Neural cell (in vitro differentiated cells): ENCODE results near the gene TRIM51. TPM values are rescaled to one million over a fixed set of nuclear protein-coding genes. Genes with fewer than 3 reads are reported as not detected.

Source experiments
- H2AFZ ChIP-seq: fragments of 200-600, 300-800 bp; sonication (generic), shearing (Covaris generic); 2 replicates; pipeline ENCODE4 v1.6.0; 2014; ENCODE audit warnings: low read depth, mild to moderate bottlenecking, antibody characterized with exemption, low read length, moderate library complexity
- H3F3A ChIP-seq: fragments of 200-600 bp; shearing (Covaris generic); 2 replicates; pipeline ENCODE4 v1.6.1; 2016; ENCODE audit warnings: mild to moderate bottlenecking, moderate library complexity, mixed read lengths, antibody characterized with exemption, low read length; ENCODE audit not compliant: insufficient read depth, poor library complexity, severe bottlenecking
- H3K27ac ChIP-seq: fragments of 200-600, 300-800 bp; sonication (generic), shearing (Covaris generic); 2 replicates; pipeline ENCODE4 v1.5.1; 2014; ENCODE audit warnings: mild to moderate bottlenecking, low read length, moderate library complexity
- H3K27me3 ChIP-seq: fragments of 300-800, 200-600 bp; sonication (generic), shearing (Covaris generic); 2 replicates; pipeline ENCODE4 v1.6.0; 2014; ENCODE audit warnings: mild to moderate bottlenecking, low read depth, low read length, moderate library complexity; ENCODE audit not compliant: insufficient read depth
- H3K36me3 ChIP-seq: fragments of 300-800, 200-600 bp; sonication (generic), shearing (Covaris generic); 2 replicates; pipeline ENCODE4 v1.5.1; 2014; ENCODE audit warnings: mild to moderate bottlenecking, antibody characterized with exemption, low read length, moderate library complexity; ENCODE audit not compliant: insufficient read depth
- H3K4me2 ChIP-seq: fragments of 300-800, 200-600 bp; sonication (generic), shearing (Covaris generic); 2 replicates; pipeline ENCODE4 v1.6.0; 2014; ENCODE audit warnings: mild to moderate bottlenecking, low read length
- H3K4me3 ChIP-seq: fragments of 300-800, 200-600 bp; sonication (generic), shearing (Covaris generic); 2 replicates; pipeline ENCODE4 v1.5.1; 2014; ENCODE audit warnings: mild to moderate bottlenecking, low read length, moderate library complexity
- H3K79me2 ChIP-seq: fragments of 200-600 bp; shearing (Covaris generic); replicated peaks from 2 replicates; pipeline ENCODE4 v1.6.0; 2014; ENCODE audit warnings: mild to moderate bottlenecking, low read length, moderate library complexity; ENCODE audit not compliant: insufficient read depth
- H3K9ac ChIP-seq: fragments of 300-800, 200-600 bp; sonication (generic), shearing (Covaris generic); 2 replicates; pipeline ENCODE4 v1.6.1; 2016; ENCODE audit warnings: mild to moderate bottlenecking, low read length, mixed read lengths
- H3K9me2 ChIP-seq: fragments of 200-600 bp; shearing (Covaris generic); 2 replicates; pipeline ENCODE4 v1.6.1; 2016; ENCODE audit warnings: mild to moderate bottlenecking, low read length, mixed read lengths; ENCODE audit not compliant: insufficient read depth
- H3K9me3 ChIP-seq: fragments of 200-600, 300-800 bp; sonication (generic), shearing (Covaris generic); 2 replicates; pipeline ENCODE4 v1.6.1; 2016; ENCODE audit warnings: mild to moderate bottlenecking, mixed run types, low read length, moderate library complexity, mixed read lengths
- H4K20me1 ChIP-seq: fragments of 200-600 bp; shearing (Covaris generic); 2 replicates; pipeline ENCODE4 v1.6.1; 2016; ENCODE audit warnings: mild to moderate bottlenecking, mixed run types; ENCODE audit not compliant: insufficient read depth
- CTCF ChIP-seq: fragments of 450-650 bp; IDR thresholded peaks from 2 replicates; pipeline ENCODE4 v1.5.1; 2014; ENCODE audit warnings: antibody characterized with exemption, mild to moderate bottlenecking, moderate library complexity; ENCODE audit not compliant: poor library complexity, severe bottlenecking
- EP300 ChIP-seq: fragments of 450-650 bp; conservative IDR thresholded peaks from 2 replicates; pipeline ENCODE4 v1.6.1; 2014; ENCODE audit warnings: antibody characterized with exemption, mild to moderate bottlenecking, moderate library complexity; ENCODE audit not compliant: poor library complexity, severe bottlenecking
- EZH2 ChIP-seq: fragments of 200-600, 300-800 bp; shearing (Covaris generic), sonication (generic); IDR thresholded peaks from 2 replicates; pipeline ENCODE4 v1.6.1; 2014; ENCODE audit warnings: antibody characterized with exemption, low read length, borderline replicate concordance, mild to moderate bottlenecking; ENCODE audit not compliant: insufficient read depth, poor library complexity, severe bottlenecking
- MXI1 ChIP-seq: fragments of 450-650 bp; conservative IDR thresholded peaks from 2 replicates; pipeline ENCODE4 v1.6.1; 2014; ENCODE audit warnings: antibody characterized with exemption, mild to moderate bottlenecking; ENCODE audit not compliant: poor library complexity, severe bottlenecking
- POLR2AphosphoS5 ChIP-seq: IDR thresholded peaks from 2 replicates; pipeline ENCODE4 v1.6.1; 2012
- RAD21 ChIP-seq: fragments of 450-650 bp; conservative IDR thresholded peaks from 2 replicates; pipeline ENCODE4 v1.6.1; 2014; ENCODE audit warnings: antibody characterized with exemption, mild to moderate bottlenecking, moderate library complexity
- REST ChIP-seq: IDR thresholded peaks from 2 replicates; pipeline ENCODE4 v1.6.1; 2012; ENCODE audit warnings: borderline replicate concordance
- SMC3 ChIP-seq: fragments of 450-650 bp; conservative IDR thresholded peaks from 2 replicates; pipeline ENCODE4 v1.6.1; 2014; ENCODE audit warnings: antibody characterized with exemption, mild to moderate bottlenecking, moderate library complexity; ENCODE audit not compliant: poor library complexity
- TAF1 ChIP-seq: IDR thresholded peaks from 2 replicates; pipeline ENCODE4 v1.6.1; 2012; ENCODE audit warnings: low read depth
- polyA plus RNA-seq: library from polyadenylated mRNA; depleted of rRNA; stranded (reverse); fragments of >200 nt; gene quantifications from 2 replicates; pipeline ENCODE4 v1.2.3, GENCODE V29; 2014

TRIM51 gene
- polyA plus RNA-seq, 1 donor from 2014 or later, result not detected

GRCh38 chr11:55914482-55914881, 31.4 kb downstream of the TRIM51 start, which contains the start of gene OR5W2:
OR5W2 (minus strand) TSS chr11:55914582; CDS start chr11:55914582, 0 bp downstream.
- Histone ChIP-seq H3F3A (no peaks in the 10 kb centered on the region), H3K9me2 (no peaks in the 10 kb centered on the region), H2AFZ (no peak within 1 kb of the TSS), H3K9me3 (no peaks in the 10 kb centered on the region), H4K20me1 (no peaks in the 10 kb centered on the region), H3K4me2 (no peak within 1 kb of the TSS), H3K9ac (no peak within 1 kb of the TSS), H3K27me3 (no peaks in the 10 kb centered on the region), H3K79me2 (no peaks in the 10 kb centered on the region), H3K4me3 (no peak within 1 kb of the TSS), H3K27ac (no peak within 1 kb of the TSS), H3K36me3 (no peaks in the 10 kb centered on the region)
- TF ChIP-seq EP300 (no peak), MXI1 (no peak), REST (no peak), TAF1 (no peak), CTCF (no peak), SMC3 (no peak), RAD21 (no peak), EZH2 (no peak)

GRCh38 chr11:55920537-55920936, 37.4 kb downstream of the TRIM51 start:
- H3K79me2 ChIP-seq, result no peaks in the 10 kb centered on the region
- no peaks in the 10 kb centered on the region for H3K27me3 ChIP-seq
- no peaks in the 10 kb centered on the region for H4K20me1 ChIP-seq
- H3K4me2 ChIP-seq, result no peak overlapping the region
- no peaks in the 10 kb centered on the region for H3F3A ChIP-seq
- H3K9me3 ChIP-seq, result no peaks in the 10 kb centered on the region
- TF ChIP-seq POLR2AphosphoS5 (no peak), EZH2 (no peak), REST (no peak), SMC3 (no peak), RAD21 (no peak)
- no peaks in the 10 kb centered on the region for H3K9me2 ChIP-seq
- no peak overlapping the region for H2AFZ ChIP-seq
- H3K36me3 ChIP-seq, result no peaks in the 10 kb centered on the region
- no peak overlapping the region for H3K4me3 ChIP-seq
- H3K27ac ChIP-seq, result no peak overlapping the region
- no peak overlapping the region for H3K9ac ChIP-seq
